Gastrocnemius medialis (tissue), 4 donors: ENCODE results near the gene PXDN.

ENCODE experiments used
- CTCF ChIP-seq, 5 experiments: fragments of 450-650 bp in 3 of 5; fragments of 200-600 bp in 2 of 5; sonication (generic) in 2 of 5; IDR thresholded peaks in 4 of 5; conservative IDR thresholded peaks in 1 of 5; 1 replicate in 4 of 5; 2 replicates in 1 of 5; pipeline ENCODE4 v1.5.1; 2016 to 2019; ENCODE audit warnings: antibody characterized with exemption in 5 of 5, mild to moderate bottlenecking in 3 of 5, moderate library complexity in 3 of 5
- POLR2A ChIP-seq, 2 donors: fragments of 450-650 bp; IDR thresholded peaks; one replicate each; pipeline ENCODE4 v1.6.1; 2017; ENCODE audit warnings: antibody characterized with exemption in 2 of 2, mild to moderate bottlenecking in 2 of 2, moderate library complexity in 2 of 2

GRCh38 chr2:1729242-1729641, 15.1 kb downstream of the PXDN start:
- TF ChIP-seq CTCF (IDR thresholded peaks at IDR 0.05 in 4 of 5, conservative IDR thresholded peaks at IDR 0.05 in 1 of 5) (no peak), POLR2A (IDR thresholded peaks at IDR 0.05) (no peak)
